ENCODE results near the gene EIF2S1. TPM values are rescaled to one million over a fixed set of nuclear protein-coding genes. Genes with fewer than 3 reads are reported as not detected.

Gene EIF2S1
- polyA plus RNA-seq, 2 of the 4 experiments (the other 2 are of a cell fraction): 385 to 393 TPM

GRCh38 chr14:67432050-67432564 lies 72.0 kb downstream of the EIF2S1 start:
- POLR2A ChIA-PET: no interaction called here
- no peak for ATAC-seq
- Histone ChIP-seq H3K4me1 (peaks cover 9% of the 10 kb centered on the region), H3K27ac (no peak overlapping the region), H3K4me3 (no peak overlapping the region), H3K4me2 (no peak overlapping the region), H3K9me3 (no peaks in the 10 kb centered on the region)
- TF ChIP-seq PBX3 (IDR thresholded peaks at IDR 0.05): no peak
- no peak for TF ChIP-seq BCL3 (IDR thresholded peaks at IDR 0.05)
- no peak for TF ChIP-seq SMC3 (IDR thresholded peaks at IDR 0.05)
- no peak for TF ChIP-seq JUNB (IDR thresholded peaks at IDR 0.05)
- TF ChIP-seq PHF8 (IDR thresholded peaks at IDR 0.05; ENCODE audit: borderline replicate concordance, low read depth): no peak
- no peak for TF ChIP-seq NFE2L2 (conservative IDR thresholded peaks at IDR 0.05; ENCODE audit: low read length)
- no peak for TF ChIP-seq CBX8 (IDR thresholded peaks at IDR 0.05)
- TF ChIP-seq POLR2A (IDR thresholded peaks at IDR 0.05; ENCODE audit: low read length): no peak
- TF ChIP-seq SREBF2 (IDR thresholded peaks at IDR 0.05): no peak
- no peak for TF ChIP-seq MAZ (IDR thresholded peaks at IDR 0.05; ENCODE audit: borderline replicate concordance, low read depth, low read length)
- TF ChIP-seq ZFP36 (IDR thresholded peaks at IDR 0.05; ENCODE audit: borderline replicate concordance, partially characterized antibody): no peak
- TF ChIP-seq KDM1A (IDR thresholded peaks at IDR 0.05; ENCODE audit: low read depth): no peak
- TF ChIP-seq TFCP2L1 (CRISPR knock-in tag; IDR thresholded peaks at IDR 0.05): no peak
- no peak for TF ChIP-seq EHF (CRISPR knock-in tag; IDR thresholded peaks at IDR 0.05)
- TF ChIP-seq GATA3 (IDR thresholded peaks at IDR 0.05; ENCODE audit: borderline replicate concordance): no peak
- no peak for TF ChIP-seq HES2 (IDR thresholded peaks at IDR 0.05)
- TF ChIP-seq ATOH8 (CRISPR knock-in tag; IDR thresholded peaks at IDR 0.05; ENCODE audit: low read depth): no peak
- CTCF ChIA-PET: interaction anchor here (1.0 to 21.5 kb wide), 8 partner anchors 12 to 273 kb away, joined by 3 to 517 read pairs (median 4); no protein-coding TSS in a partner anchor
- no peak for DNase-seq (ENCODE audit: low read depth in 1 of 2, low spot score in 1 of 2)
- FAIRE-seq: no peak
- 67% methylated on average over 7 of the region's 7 CpGs for WGBS (ENCODE audit: missing lambda C conversion rate)

GRCh38 chr14:67435603-67436002 lies 75.5 kb downstream of the EIF2S1 start:
- DNase-seq (ENCODE audit: low read depth in 1 of 2, low spot score in 1 of 2): no peak

More at GRCh38 chr14:67435603-67436002, 75.5 kb downstream of the EIF2S1 start:
- no peak overlapping the region for H3K4me3 ChIP-seq
- TF ChIP-seq SMC3 (IDR thresholded peaks at IDR 0.05) (no peak), HOXB5 (CRISPR knock-in tag; IDR thresholded peaks at IDR 0.05) (no peak), NFE2L2 (conservative IDR thresholded peaks at IDR 0.05; ENCODE audit: low read length) (no peak), MAFK (IDR thresholded peaks at IDR 0.05; ENCODE audit: partially characterized antibody) (no peak), FOXS1 (CRISPR knock-in tag; IDR thresholded peaks at IDR 0.05) (no peak), CHD4 (IDR thresholded peaks at IDR 0.05; ENCODE audit: borderline replicate concordance) (no peak), TP53 (CRISPR knock-in tag; IDR thresholded peaks at IDR 0.05) (no peak)
- H3K4me2 ChIP-seq: no peak overlapping the region
- POLR2A ChIA-PET: no interaction called here
- FAIRE-seq: no peak
- H3K27ac ChIP-seq: no peak overlapping the region
- no peaks in the 10 kb centered on the region for H3K9me3 ChIP-seq
- CTCF ChIA-PET: interaction anchor here (1.0 to 6.7 kb wide), 5 partner anchors 9 to 136 kb away, joined by 3 to 63 read pairs (median 3); no protein-coding TSS in a partner anchor
- ATAC-seq: no peak; a peak in 1 of 6 replicates
- H3K4me1 ChIP-seq: no peaks in the 10 kb centered on the region
- WGBS (ENCODE audit: missing lambda C conversion rate): 50% methylated on average over 5 of the region's 5 CpGs

Small RNA genes within 50 kb of the gene (small RNA-seq; reads per million reads assigned to genes)
- gene RF00019: 0 reads per million in 6 experiments

Other genes starting within 250 kb of the EIF2S1 start
- gene GARIN2, start 170.9 kb upstream of the EIF2S1 start, polyA plus RNA-seq (2011; rRNA removed): not detected in 2 replicates
- gene GARIN2, start 170.9 kb upstream of the EIF2S1 start, polyA plus RNA-seq (2017; fragmentation: RNase III; extraction: RNeasy Plus Mini Kit Qiagen cat#74134 plus additional on column Dnase treatment): 0.12 TPM in 1 of 3 replicates, not detected in the others
- 25.2 and 32.6 TPM in 2 replicates for gene PALS1, start 118.9 kb upstream of the EIF2S1 start, polyA plus RNA-seq (2011; rRNA removed)
- 23.4 to 26.8 TPM (median 26.6 TPM) in 3 replicates for gene PALS1, start 118.9 kb upstream of the EIF2S1 start, polyA plus RNA-seq (2017; fragmentation: RNase III; extraction: RNeasy Plus Mini Kit Qiagen cat#74134 plus additional on column Dnase treatment)
- gene ATP6V1D, start 524 bp upstream of the EIF2S1 start, polyA plus RNA-seq (2011; rRNA removed): 70.4 and 81.7 TPM in 2 replicates
- 95.0 to 104 TPM (median 101 TPM) in 3 replicates for gene ATP6V1D, start 524 bp upstream of the EIF2S1 start, polyA plus RNA-seq (2017; fragmentation: RNase III; extraction: RNeasy Plus Mini Kit Qiagen cat#74134 plus additional on column Dnase treatment)
- 14.7 and 15.1 TPM in 2 replicates for gene PLEK2, start 51.8 kb downstream of the EIF2S1 start, polyA plus RNA-seq (2011; rRNA removed)
- gene PLEK2, start 51.8 kb downstream of the EIF2S1 start, polyA plus RNA-seq (2017; fragmentation: RNase III; extraction: RNeasy Plus Mini Kit Qiagen cat#74134 plus additional on column Dnase treatment): 13.0 to 16.1 TPM (median 14.6 TPM) in 3 replicates
- 0.19 and 0.28 TPM in 2 replicates for gene TMEM229B, start 128.4 kb downstream of the EIF2S1 start, polyA plus RNA-seq (2011; rRNA removed)
- gene TMEM229B, start 128.4 kb downstream of the EIF2S1 start, polyA plus RNA-seq (2017; fragmentation: RNase III; extraction: RNeasy Plus Mini Kit Qiagen cat#74134 plus additional on column Dnase treatment): 0.22 to 0.40 TPM (median 0.31 TPM) in 3 replicates
- 5.1 and 6.7 TPM in 2 replicates for gene PLEKHH1, start 173.0 kb downstream of the EIF2S1 start, polyA plus RNA-seq (2011; rRNA removed)
- gene PLEKHH1, start 173.0 kb downstream of the EIF2S1 start, polyA plus RNA-seq (2017; fragmentation: RNase III; extraction: RNeasy Plus Mini Kit Qiagen cat#74134 plus additional on column Dnase treatment): 3.2 to 3.9 TPM (median 3.5 TPM) in 3 replicates
- 37.2 and 46.2 TPM in 2 replicates for gene PIGH, start 239.9 kb downstream of the EIF2S1 start, polyA plus RNA-seq (2011; rRNA removed)
- gene PIGH, start 239.9 kb downstream of the EIF2S1 start, polyA plus RNA-seq (2017; fragmentation: RNase III; extraction: RNeasy Plus Mini Kit Qiagen cat#74134 plus additional on column Dnase treatment): 19.3 to 21.1 TPM (median 20.1 TPM) in 3 replicates

All from A549 (cell line).